Measurements from ENCODE around the gene IKZF3.

DNA sequence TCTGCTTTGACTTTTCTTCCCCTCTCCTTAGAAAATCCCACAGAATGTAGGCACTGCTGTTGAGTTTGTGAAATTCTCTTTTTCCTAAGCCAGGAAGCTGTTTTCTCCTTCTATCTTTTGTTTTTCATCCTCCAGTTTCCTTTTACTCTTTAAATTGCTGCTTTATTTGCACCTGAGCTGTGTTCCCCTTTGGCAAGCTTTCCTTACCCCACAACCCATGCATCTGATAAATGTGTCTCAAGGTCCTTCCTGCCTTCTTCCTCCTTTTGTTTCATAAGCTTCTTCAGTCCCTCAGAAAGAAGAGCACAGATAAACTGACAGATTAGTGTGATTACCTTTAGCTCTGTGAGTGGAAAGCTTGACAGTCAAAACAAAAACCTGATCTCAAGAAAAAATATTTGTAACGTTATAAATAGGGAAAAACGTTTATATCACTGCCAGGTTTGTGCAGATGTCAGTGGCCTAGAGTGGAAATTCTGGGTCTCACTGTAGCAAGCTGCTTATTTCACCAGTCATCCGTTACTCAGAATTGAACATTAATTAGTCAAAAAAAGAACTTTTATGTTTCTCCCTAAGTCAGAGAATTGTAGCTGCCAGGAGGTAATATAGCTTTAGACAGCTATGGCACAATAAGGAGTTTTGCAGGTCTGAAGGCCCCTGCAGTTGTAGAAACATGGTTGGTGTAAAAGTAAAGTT, 30.7 kb upstream of the IKZF3 start:
- TF ChIP-seq, protein P1, sequence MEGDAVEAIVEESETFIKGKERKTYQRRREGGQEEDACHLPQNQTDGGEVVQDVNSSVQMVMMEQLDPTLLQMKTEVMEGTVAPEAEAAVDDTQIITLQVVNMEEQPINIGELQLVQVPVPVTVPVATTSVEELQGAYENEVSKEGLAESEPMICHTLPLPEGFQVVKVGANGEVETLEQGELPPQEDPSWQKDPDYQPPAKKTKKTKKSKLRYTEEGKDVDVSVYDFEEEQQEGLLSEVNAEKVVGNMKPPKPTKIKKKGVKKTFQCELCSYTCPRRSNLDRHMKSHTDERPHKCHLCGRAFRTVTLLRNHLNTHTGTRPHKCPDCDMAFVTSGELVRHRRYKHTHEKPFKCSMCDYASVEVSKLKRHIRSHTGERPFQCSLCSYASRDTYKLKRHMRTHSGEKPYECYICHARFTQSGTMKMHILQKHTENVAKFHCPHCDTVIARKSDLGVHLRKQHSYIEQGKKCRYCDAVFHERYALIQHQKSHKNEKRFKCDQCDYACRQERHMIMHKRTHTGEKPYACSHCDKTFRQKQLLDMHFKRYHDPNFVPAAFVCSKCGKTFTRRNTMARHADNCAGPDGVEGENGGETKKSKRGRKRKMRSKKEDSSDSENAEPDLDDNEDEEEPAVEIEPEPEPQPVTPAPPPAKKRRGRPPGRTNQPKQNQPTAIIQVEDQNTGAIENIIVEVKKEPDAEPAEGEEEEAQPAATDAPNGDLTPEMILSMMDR (IDR thresholded peaks at IDR 0.05; ENCODE audit: borderline replicate concordance, extremely low read depth, low read length, poor library complexity, severe bottlenecking): no peak
- no peak for TF ChIP-seq EZH2 (IDR thresholded peaks at IDR 0.05; ENCODE audit: borderline replicate concordance, low read depth, low read length, severe bottlenecking)
